Inflammatory macrophage treated with lipopolysaccharide for 4 hours (primary cell): ENCODE measurements around the gene PHIP.
A peak's percentile ranks its signal among the peaks of the same experiment; 100 is the strongest.

ENCODE experiments used
- DNase-seq: peaks from one replicate; pipeline ENCODE4 v3.0.0-alpha.2; 2020

Gene PHIP

GRCh38 chr6:79066828-79067227, 11.2 kb downstream of the PHIP start:
- DNase-seq, result no peak

GRCh38 chr6:79066330-79066729, 11.7 kb downstream of the PHIP start:
- DNase-seq, result no peak

GRCh38 chr6:79065232-79065631, 12.8 kb downstream of the PHIP start:
- DNase-seq, result no peak

- peak; percentile 8 for DNase-seq
Observed at GRCh38 chr6:79064635-79065034, 13.4 kb downstream of the PHIP start.

- no peak for DNase-seq
Observed at GRCh38 chr6:79062708-79063107, 15.3 kb downstream of the PHIP start.

GRCh38 chr6:79057746-79058145, 20.3 kb downstream of the PHIP start:
- no peak for DNase-seq

- no peak for DNase-seq
Observed at GRCh38 chr6:79056226-79056625, 21.8 kb downstream of the PHIP start.

- peak; percentile 27 for DNase-seq
Observed at GRCh38 chr6:79048611-79049010, 29.4 kb downstream of the PHIP start.

GRCh38 chr6:79047072-79047471, 31.0 kb downstream of the PHIP start:
- no peak for DNase-seq

- DNase-seq, result no peak
Observed at GRCh38 chr6:79045966-79046365, 32.1 kb downstream of the PHIP start.

GRCh38 chr6:79042799-79043126, 35.3 kb downstream of the PHIP start:
- DNase-seq, result no peak

GRCh38 chr6:79042088-79042798, 35.8 kb downstream of the PHIP start:
- DNase-seq, result no peak

- DNase-seq, result no peak
Observed at GRCh38 chr6:79040083-79040482, 38.0 kb downstream of the PHIP start.

GRCh38 chr6:79038061-79038460, 40.0 kb downstream of the PHIP start:
- no peak for DNase-seq

- no peak for DNase-seq
Observed at GRCh38 chr6:79034865-79035264, 43.2 kb downstream of the PHIP start.

- no peak for DNase-seq
Observed at GRCh38 chr6:79033279-79033678, 44.8 kb downstream of the PHIP start.

GRCh38 chr6:79031821-79032590, 46.0 kb downstream of the PHIP start:
- DNase-seq, result no peak

- DNase-seq, result no peak
Observed at GRCh38 chr6:79030511-79030910, 47.5 kb downstream of the PHIP start.

GRCh38 chr6:79030023-79030422, 48.0 kb downstream of the PHIP start:
- DNase-seq, result no peak

GRCh38 chr6:79028641-79029314, 49.3 kb downstream of the PHIP start:
- no peak for DNase-seq

- no peak for DNase-seq
Observed at GRCh38 chr6:79011940-79012339, 66.1 kb downstream of the PHIP start.

- DNase-seq, result no peak
Observed at GRCh38 chr6:79010422-79010821, 67.6 kb downstream of the PHIP start.

GRCh38 chr6:79009819-79010218, 68.2 kb downstream of the PHIP start:
- DNase-seq, result no peak

GRCh38 chr6:79005497-79005896, 72.6 kb downstream of the PHIP start:
- no peak for DNase-seq
